B cell (primary cell): ENCODE results near the gene ZNF630. TPM values are rescaled to one million over a fixed set of nuclear protein-coding genes. Genes with fewer than 3 reads are reported as not detected.
"Not testable (repeated sequence)": the region's sequence is repeated elsewhere in the genome, so short reads cannot be mapped to it uniquely, and the experiment has no call there.

Source experiments
- ATAC-seq: fragments of 200-7000 bp; cut with Tn5 transposase; one replicate; pipeline ENCODE4 v1.10.0; 2021; ENCODE audit warnings: low read depth, mild to moderate bottlenecking, moderate number of reproducible peaks, moderate library complexity
- CTCF ChIA-PET: fragments of 350-600 bp; sonication (Branson Sonifier 250); formaldehyde crosslinking; loops from one replicate; lab custom pipeline; 2021; ENCODE audit warnings: antibody characterized with exemption, inconsistent platforms; lab: Charles Lee
- POLR2A ChIA-PET: fragments of 350-600 bp; sonication (Branson Sonifier 250); formaldehyde crosslinking; loops from one replicate; lab custom pipeline; 2021; ENCODE audit warnings: antibody characterized with exemption; lab: Charles Lee
- DNase-seq: peaks from one replicate; pipeline ENCODE4 v3.0.0; 2013
- H2AFZ ChIP-seq: 2 replicates; pipeline ENCODE4 v1.6.1; 2012; ENCODE audit warnings: mild to moderate bottlenecking, low read depth, low read length; ENCODE audit not compliant: insufficient read depth, poor library complexity, severe bottlenecking
- H3K27ac ChIP-seq, 2 donors: 1 replicate in 1 of 2; 2 replicates in 1 of 2; pipeline ENCODE4 v1.5.1; 2012 to 2013; ENCODE audit warnings: low read length in 2 of 2, mild to moderate bottlenecking in 2 of 2, moderate library complexity in 1 of 2
- H3K27me3 ChIP-seq, 4 experiments: fragments of 200-600 bp in 1 of 4; sonication (generic) in 1 of 4; replicated peaks in 1 of 4; 1 replicate in 2 of 4; 2 replicates in 2 of 4; pipeline versions ENCODE4 v1.6.1 to v1.7.0; 2013 to 2016; ENCODE audit warnings: low read length in 3 of 4, mild to moderate bottlenecking in 2 of 4, mixed read lengths in 1 of 4, moderate library complexity in 1 of 4; ENCODE audit not compliant: insufficient read depth in 4 of 4, control insufficient read depth in 3 of 4; ENCODE audit errors: control extremely low read depth in 1 of 4
- H3K36me3 ChIP-seq, 2 experiments: replicated peaks in 1 of 2; 1 replicate in 1 of 2; 2 replicates in 1 of 2; pipeline versions ENCODE4 v1.6.1 to v1.7.1; 2013; ENCODE audit warnings: low read length in 1 of 2; ENCODE audit not compliant: insufficient read depth in 2 of 2, control insufficient read depth in 1 of 2; ENCODE audit errors: control extremely low read depth in 1 of 2, extremely low read depth in 1 of 2
- H3K4me1 ChIP-seq, 2 donors: fragments of 200-600 bp in 1 of 2; sonication (generic) in 1 of 2; 1 replicate in 1 of 2; 2 replicates in 1 of 2; pipeline versions ENCODE4 v1.5.1 to v1.6.1; 2013 to 2017; ENCODE audit warnings: low read length in 2 of 2; ENCODE audit not compliant: control insufficient read depth in 2 of 2, insufficient read depth in 2 of 2
- H3K4me2 ChIP-seq: replicated peaks from 2 replicates; pipeline ENCODE3; 2012; ENCODE audit warnings: mild to moderate bottlenecking, low read depth, low read length; ENCODE audit not compliant: poor library complexity, severe bottlenecking
- H3K4me3 ChIP-seq, 5 experiments: fragments of 200-600 bp in 1 of 5; sonication (generic) in 1 of 5; 1 replicate in 3 of 5; 2 replicates in 2 of 5; pipeline versions ENCODE4 v1.5.1 to v1.7.0; 2011 to 2016; ENCODE audit warnings: low read length in 4 of 5, mild to moderate bottlenecking in 4 of 5, low read depth in 2 of 5, control low read depth in 1 of 5, moderate library complexity in 1 of 5; ENCODE audit not compliant: insufficient read depth in 1 of 5; ENCODE audit errors: control extremely low read depth in 1 of 5, extremely low read depth in 1 of 5
- H3K79me2 ChIP-seq: fragments of 200-600 bp; sonication (generic); one replicate; pipeline ENCODE4 v1.6.0; 2016; ENCODE audit warnings: low read length; ENCODE audit not compliant: control insufficient read depth, insufficient read depth
- H3K9ac ChIP-seq: fragments of 200-600 bp; sonication (generic); 2 replicates; pipeline ENCODE4 v1.6.1; 2017; ENCODE audit warnings: mild to moderate bottlenecking, low read length, moderate library complexity
- H3K9me3 ChIP-seq, 3 donors: one replicate each; pipeline versions ENCODE4 v1.6.1 to v1.7.1; 2013; ENCODE audit warnings: low read length in 2 of 3; ENCODE audit not compliant: control insufficient read depth in 2 of 3, insufficient read depth in 1 of 3; ENCODE audit errors: control extremely low read depth in 1 of 3
- H4K20me1 ChIP-seq: 2 replicates; pipeline ENCODE4 v1.6.0; 2012; ENCODE audit warnings: mild to moderate bottlenecking, low read length; ENCODE audit not compliant: insufficient read depth, control insufficient read depth, poor library complexity, severe bottlenecking
- H3K27ac Mint-ChIP-seq: one replicate; pipeline ENCODE4 v1.8.0; 2021; ENCODE audit warnings: mixed read lengths
- H3K27me3 Mint-ChIP-seq: one replicate; pipeline ENCODE4 v1.8.0; 2021; ENCODE audit warnings: mixed read lengths
- H3K4me1 Mint-ChIP-seq: one replicate; pipeline ENCODE4 v1.8.0; 2021; ENCODE audit warnings: mixed read lengths
- H3K4me3 Mint-ChIP-seq: one replicate; pipeline ENCODE4 v1.8.0; 2021; ENCODE audit warnings: mixed read lengths
- H3K9me3 Mint-ChIP-seq: one replicate; pipeline ENCODE4 v1.8.0; 2022; ENCODE audit warnings: mixed read lengths; ENCODE audit not compliant: insufficient read depth
- EZH2 ChIP-seq: IDR thresholded peaks from 2 replicates; pipeline ENCODE4 v1.6.1; 2012; ENCODE audit warnings: borderline replicate concordance, low read depth, mild to moderate bottlenecking, moderate library complexity, low read length; ENCODE audit not compliant: insufficient read depth, poor library complexity, severe bottlenecking
- WGBS: methylation state at CpG from one replicate; pipeline ENCODE4 v1.1.5; 2013; ENCODE audit warnings: missing lambda C conversion rate; ENCODE audit not compliant: insufficient coverage; 5-methylcytosine and 5-hydroxymethylcytosine counted together
- intact Hi-C: fragments of 100-400 bp; cut with micrococcal nuclease; formaldehyde crosslinking; loops from one replicate; pipeline ENCODE4 v1.10.0; 2022
- polyA plus RNA-seq: library from polyadenylated mRNA; depleted of rRNA; stranded (reverse); fragments of >200 nt; gene quantifications from 2 replicates; pipeline ENCODE4 v1.2.3, GENCODE V29; 2012
- total RNA-seq, 2 donors: library from RNA; stranded (reverse); fragments of 120-200 nt in 1 of 2; gene quantifications; 1 replicate in 1 of 2; 2 replicates in 1 of 2; pipeline versions ENCODE4 v1.2.3 to v1.2.4, GENCODE V29; 2013 to 2022
- TF ChIP-seq, protein P1 (sequence below): fragments of 200-600 bp; IDR thresholded peaks from one replicate; pipeline ENCODE4 v1.8.0; 2022; ENCODE audit warnings: antibody characterized with exemption, mild to moderate bottlenecking

Gene ZNF630
- total and polyA plus RNA-seq, 2 donors (not counting 1 experiment from before 2014, with no cell fraction given) = 2.8 TPM; not detected in 1

DNA sequence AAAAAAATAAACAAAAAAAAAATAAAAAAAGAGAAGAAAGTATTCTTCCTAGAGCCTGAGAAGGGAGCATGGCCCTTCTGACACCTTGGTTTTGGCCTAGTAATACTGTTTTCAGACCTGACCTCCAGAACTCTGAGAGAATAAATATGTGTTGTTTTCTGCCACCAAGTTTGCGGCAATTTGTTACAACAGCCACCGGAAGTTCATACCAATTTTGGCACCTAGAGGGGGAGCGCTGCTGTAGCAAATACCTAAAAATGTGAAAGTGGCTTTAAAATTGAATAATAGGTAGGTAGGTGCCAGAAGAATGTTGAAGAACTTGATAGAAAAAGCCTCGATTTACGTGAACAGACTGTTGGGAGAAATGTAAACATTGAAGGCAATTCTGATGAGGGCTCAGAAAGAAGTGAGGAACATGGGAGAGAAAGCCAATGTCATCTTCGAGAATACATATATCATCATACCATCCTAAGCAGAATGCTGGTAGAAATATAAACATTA, 31.5 kb upstream of the ZNF630 start:
- no peaks in the 10 kb centered on the region for H3K27me3 ChIP-seq
- no peaks in the 10 kb centered on the region for H3K36me3 ChIP-seq
- H3K4me3 Mint-ChIP-seq = no peak overlapping the region
- no peak overlapping the region for H2AFZ ChIP-seq
- H3K4me1 ChIP-seq = no peaks in the 10 kb centered on the region
- 85% methylated on average over 2 of the region's 6 CpGs for WGBS
- ChIA-PET POLR2A (no interaction called here), CTCF (no interaction called here)
- no peak overlapping the region for H3K27ac ChIP-seq
- no peak overlapping the region for H3K27ac Mint-ChIP-seq
- DNase-seq (no peak), ATAC-seq (no peak)
- no peaks in the 10 kb centered on the region for H3K27me3 Mint-ChIP-seq
- H3K79me2 ChIP-seq = no peaks in the 10 kb centered on the region
- no peaks in the 10 kb centered on the region for H4K20me1 ChIP-seq
- no peaks in the 10 kb centered on the region for H3K4me1 Mint-ChIP-seq
- H3K9ac ChIP-seq = no peak overlapping the region
- intact Hi-C loops = no loop called here
- no peaks in the 10 kb centered on the region for H3K9me3 Mint-ChIP-seq
- TF ChIP-seq, protein P1, sequence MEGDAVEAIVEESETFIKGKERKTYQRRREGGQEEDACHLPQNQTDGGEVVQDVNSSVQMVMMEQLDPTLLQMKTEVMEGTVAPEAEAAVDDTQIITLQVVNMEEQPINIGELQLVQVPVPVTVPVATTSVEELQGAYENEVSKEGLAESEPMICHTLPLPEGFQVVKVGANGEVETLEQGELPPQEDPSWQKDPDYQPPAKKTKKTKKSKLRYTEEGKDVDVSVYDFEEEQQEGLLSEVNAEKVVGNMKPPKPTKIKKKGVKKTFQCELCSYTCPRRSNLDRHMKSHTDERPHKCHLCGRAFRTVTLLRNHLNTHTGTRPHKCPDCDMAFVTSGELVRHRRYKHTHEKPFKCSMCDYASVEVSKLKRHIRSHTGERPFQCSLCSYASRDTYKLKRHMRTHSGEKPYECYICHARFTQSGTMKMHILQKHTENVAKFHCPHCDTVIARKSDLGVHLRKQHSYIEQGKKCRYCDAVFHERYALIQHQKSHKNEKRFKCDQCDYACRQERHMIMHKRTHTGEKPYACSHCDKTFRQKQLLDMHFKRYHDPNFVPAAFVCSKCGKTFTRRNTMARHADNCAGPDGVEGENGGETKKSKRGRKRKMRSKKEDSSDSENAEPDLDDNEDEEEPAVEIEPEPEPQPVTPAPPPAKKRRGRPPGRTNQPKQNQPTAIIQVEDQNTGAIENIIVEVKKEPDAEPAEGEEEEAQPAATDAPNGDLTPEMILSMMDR = no peak
- no peak for TF ChIP-seq EZH2
- H3K4me2 ChIP-seq = no peak overlapping the region
- H3K4me3 ChIP-seq = no peak overlapping the region
- peaks cover 0 to 3% (median 0%) of the 10 kb centered on the region in 3 donors for H3K9me3 ChIP-seq

DNA sequence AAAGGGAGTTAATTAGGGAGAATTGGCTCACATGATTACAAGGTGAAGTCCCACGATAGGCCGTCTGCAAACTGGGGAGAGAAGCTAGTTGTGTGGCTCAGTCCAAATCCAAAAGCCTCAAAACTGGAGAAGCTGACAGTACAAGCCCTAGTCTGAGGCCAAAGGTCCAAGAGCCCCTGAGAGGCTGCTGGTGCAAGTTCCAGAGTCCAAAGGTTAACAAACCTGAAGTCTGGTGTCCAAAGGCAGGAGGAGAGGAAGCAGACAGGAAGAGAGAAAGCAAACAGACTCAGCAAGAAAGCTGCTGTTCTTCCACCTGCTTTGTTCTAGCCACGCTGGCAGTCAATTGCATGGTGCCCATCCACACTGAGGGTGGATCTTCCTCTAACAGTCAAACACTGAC, 30.0 kb upstream of the ZNF630 start:
- Mint-ChIP-seq H3K4me3 (no peak overlapping the region), H3K4me1 (no peaks in the 10 kb centered on the region), H3K27me3 (no peaks in the 10 kb centered on the region), H3K27ac (no peak overlapping the region), H3K9me3 (no peaks in the 10 kb centered on the region)
- Histone ChIP-seq H3K27me3 (no peaks in the 10 kb centered on the region), H3K4me1 (no peaks in the 10 kb centered on the region), H4K20me1 (no peaks in the 10 kb centered on the region), H3K4me3 (no peak overlapping the region), H3K9ac (no peak overlapping the region), H3K9me3 (peaks cover 0 to 3% (median 0%) of the 10 kb centered on the region in 3 donors), H3K79me2 (no peaks in the 10 kb centered on the region), H3K27ac (no peak overlapping the region), H3K4me2 (no peak overlapping the region), H2AFZ (no peak overlapping the region), H3K36me3 (no peaks in the 10 kb centered on the region)
- WGBS = no CpG with 5 or more reads among the region's 3 CpGs
- no peak for TF ChIP-seq EZH2
- TF ChIP-seq, protein P1 = no peak
- ATAC-seq = no peak
- ChIA-PET POLR2A (no interaction called here), CTCF (no interaction called here)
- intact Hi-C loops = no loop called here
- no peak for DNase-seq

GRCh38 chrX:48092558-48092957, 21.1 kb upstream of the ZNF630 start:
- CTCF ChIA-PET, H3K27me3 Mint-ChIP-seq, H3K27ac ChIP-seq, H3K9me3 ChIP-seq, H3K4me1 ChIP-seq, H3K9me3 Mint-ChIP-seq, H3K79me2 ChIP-seq, H3K27me3 ChIP-seq, H3K9ac ChIP-seq, H3K36me3 ChIP-seq, ATAC-seq, POLR2A ChIA-PET, H4K20me1 ChIP-seq, H3K4me3 ChIP-seq, H3K27ac Mint-ChIP-seq, H2AFZ ChIP-seq, H3K4me1 Mint-ChIP-seq, H3K4me3 Mint-ChIP-seq, intact Hi-C loops, DNase-seq, H3K4me2 ChIP-seq: not testable (repeated sequence)
- WGBS = no CpG with 5 or more reads among the region's 3 CpGs
